PFSK-1 (cell line): ENCODE results near the gene GATD1.

Experiments
- FOXP2 ChIP-seq: optimal IDR thresholded peaks from 2 replicates; pipeline ENCODE3; 2011; ENCODE audit warnings: borderline replicate concordance, control low read depth, inconsistent platforms; ENCODE audit not compliant: insufficient read depth; ENCODE audit errors: extremely low read length, extremely low read depth
- POLR2AphosphoS5 ChIP-seq: IDR thresholded peaks from 2 replicates; pipeline ENCODE4 v1.6.1; 2012; ENCODE audit warnings: low read depth, mild to moderate bottlenecking, control low read depth, low read length, moderate library complexity
- REST ChIP-seq, 2 experiments: IDR thresholded peaks; 2 replicates each; pipeline versions ENCODE4 v1.6.1 to v1.8.0; 2011 to 2012; ENCODE audit warnings: low read depth in 2 of 2, low read length in 2 of 2, control low read depth in 1 of 2, inconsistent platforms in 1 of 2, mild to moderate bottlenecking in 1 of 2, moderate library complexity in 1 of 2; ENCODE audit not compliant: insufficient read depth in 1 of 2
- SIN3A ChIP-seq: IDR thresholded peaks from 2 replicates; pipeline ENCODE4 v1.6.1; 2012; ENCODE audit warnings: mild to moderate bottlenecking, low read length, moderate library complexity, borderline replicate concordance; ENCODE audit not compliant: insufficient read depth
- TAF1 ChIP-seq: IDR thresholded peaks from 2 replicates; pipeline ENCODE4 v1.6.1; 2012; ENCODE audit warnings: low read length, control low read depth, borderline replicate concordance; ENCODE audit not compliant: insufficient read depth

GATD1 gene

GRCh38 chr11:763073-763463, 14.2 kb downstream of the GATD1 start:
- TF ChIP-seq SIN3A = no peak
- TF ChIP-seq TAF1 = no peak
- TF ChIP-seq POLR2AphosphoS5 = 0 out of 2 replicates have a peak, but pooled peaks have one; percentile 32
- TF ChIP-seq REST (IDR thresholded peaks at IDR 0.05; ENCODE audit: insufficient read depth in 1 of 2, low read depth in 2 of 2, low read length in 2 of 2) = no peak
- no peak for TF ChIP-seq FOXP2

GRCh38 chr11:762421-763072, 14.7 kb downstream of the GATD1 start:
- TF ChIP-seq FOXP2 (no peak), REST (IDR thresholded peaks at IDR 0.05; ENCODE audit: insufficient read depth in 1 of 2, low read depth in 2 of 2, low read length in 2 of 2) (no peak), SIN3A (no peak), TAF1 (no peak), POLR2AphosphoS5 (no peak)

- no peak for TF ChIP-seq POLR2AphosphoS5
- no peak for TF ChIP-seq FOXP2
- TF ChIP-seq TAF1 = no peak
- TF ChIP-seq REST (IDR thresholded peaks at IDR 0.05; ENCODE audit: insufficient read depth in 1 of 2, low read depth in 2 of 2, low read length in 2 of 2) = no peak
- no peak for TF ChIP-seq SIN3A
These were observed 15.7 kb downstream of the GATD1 start for GRCh38 chr11:761526-762108.

GRCh38 chr11:760236-760635, 17.1 kb downstream of the GATD1 start:
- no peak for TF ChIP-seq TAF1
- no peak for TF ChIP-seq FOXP2
- no peak for TF ChIP-seq SIN3A
- TF ChIP-seq POLR2AphosphoS5 = no peak
- TF ChIP-seq REST (IDR thresholded peaks at IDR 0.05; ENCODE audit: insufficient read depth in 1 of 2, low read depth in 2 of 2, low read length in 2 of 2) = no peak

- TF ChIP-seq FOXP2 (no peak), TAF1 (no peak), SIN3A (no peak), POLR2AphosphoS5 (no peak), REST (IDR thresholded peaks at IDR 0.05; ENCODE audit: insufficient read depth in 1 of 2, low read depth in 2 of 2, low read length in 2 of 2) (no peak)
These were observed 27.6 kb downstream of the GATD1 start for GRCh38 chr11:749731-750130.
